H7 (cell line): ENCODE measurements around the gene VWA1. TPM values are rescaled to one million over a fixed set of nuclear protein-coding genes. Genes with fewer than 3 reads are reported as not detected.
A peak's percentile ranks its signal among the peaks of the same experiment; 100 is the strongest.
"Not testable (repeated sequence)": the region's sequence is repeated elsewhere in the genome, so short reads cannot be mapped to it uniquely, and the experiment has no call there.

Experiments used
- DNase-seq: peaks from one replicate; pipeline ENCODE4 v3.0.0; 2012
- H3K27me3 ChIP-seq: 2 replicates; pipeline ENCODE4 v1.6.0; 2011; ENCODE audit warnings: mild to moderate bottlenecking, low read length; ENCODE audit not compliant: control insufficient read depth, insufficient read depth
- H3K36me3 ChIP-seq: replicated peaks from 2 replicates; pipeline ENCODE4 v1.5.1; 2011; ENCODE audit warnings: low read length; ENCODE audit not compliant: control insufficient read depth, insufficient read depth
- H3K4me3 ChIP-seq: 2 replicates; pipeline ENCODE4 v1.5.1; 2011; ENCODE audit warnings: low read depth, mild to moderate bottlenecking, control low read depth, low read length, moderate library complexity; ENCODE audit not compliant: insufficient read depth
- total RNA-seq: library from RNA; depleted of rRNA; stranded (reverse); fragments of >200 nt; shearing (Covaris generic); gene quantifications from 2 replicates; pipeline ENCODE4 v1.2.3, GENCODE V29; 2014; rRNA removed

The VWA1 gene
- total RNA-seq, 1 experiment from 2014 or later = 37.1 TPM

- Histone ChIP-seq H3K27me3 (no peaks in the 10 kb centered on the region), H3K36me3 (peaks cover 3% of the 10 kb centered on the region), H3K4me3 (no peak overlapping the region)
- no peak for DNase-seq
Measured at GRCh38 chr1:1482856-1483255, 47.4 kb downstream of the VWA1 start.

- H3K4me3 ChIP-seq = no peak overlapping the region
- no peaks in the 10 kb centered on the region for H3K27me3 ChIP-seq
- H3K36me3 ChIP-seq = peaks cover 3% of the 10 kb centered on the region
- DNase-seq = no peak
Measured at GRCh38 chr1:1483714-1484113, 48.2 kb downstream of the VWA1 start.

GRCh38 chr1:1484976-1485750, 49.7 kb downstream of the VWA1 start:
- H3K36me3 ChIP-seq, H3K4me3 ChIP-seq, H3K27me3 ChIP-seq: not testable (repeated sequence)
- DNase-seq = peak; percentile 7

- not testable (repeated sequence) for H3K36me3 ChIP-seq, H3K27me3 ChIP-seq, H3K4me3 ChIP-seq
- peak; percentile 16 for DNase-seq
Measured at GRCh38 chr1:1485755-1486317, 50.3 kb downstream of the VWA1 start.

- DNase-seq = no peak
- Histone ChIP-seq H3K4me3 (no peak overlapping the region), H3K27me3 (no peaks in the 10 kb centered on the region), H3K36me3 (no peaks in the 10 kb centered on the region; the same call in none of the 2 replicates)
Measured at GRCh38 chr1:1487701-1488100, 52.2 kb downstream of the VWA1 start.

- Histone ChIP-seq H3K36me3 (no peaks in the 10 kb centered on the region; the same call in none of the 2 replicates), H3K27me3 (no peaks in the 10 kb centered on the region), H3K4me3 (no peak overlapping the region)
- DNase-seq = peak; percentile 7
Measured at GRCh38 chr1:1489231-1489630, 53.7 kb downstream of the VWA1 start.

GRCh38 chr1:1489861-1490260, 54.4 kb downstream of the VWA1 start:
- Histone ChIP-seq H3K36me3 (no peaks in the 10 kb centered on the region; the same call in none of the 2 replicates), H3K4me3 (no peak overlapping the region), H3K27me3 (no peaks in the 10 kb centered on the region)
- DNase-seq = no peak

- no peak for DNase-seq
- Histone ChIP-seq H3K4me3 (no peak overlapping the region), H3K27me3 (no peaks in the 10 kb centered on the region), H3K36me3 (no peaks in the 10 kb centered on the region; the same call in none of the 2 replicates)
Measured at GRCh38 chr1:1490633-1491230, 55.2 kb downstream of the VWA1 start.

GRCh38 chr1:1491601-1492000, 56.1 kb downstream of the VWA1 start:
- no peak overlapping the region for H3K4me3 ChIP-seq
- no peaks in the 10 kb centered on the region for H3K27me3 ChIP-seq
- DNase-seq = no peak
- no peaks in the 10 kb centered on the region; the same call in none of the 2 replicates for H3K36me3 ChIP-seq

Other genes starting within 250 kb of the VWA1 start
- gene TNFRSF18, start 229.1 kb upstream of the VWA1 start, total RNA-seq = not detected in 2 replicates
- gene TNFRSF4, start 221.5 kb upstream of the VWA1 start, total RNA-seq = 0.07 and 0.89 TPM in 2 replicates
- gene SDF4, start 203.7 kb upstream of the VWA1 start, total RNA-seq = 102 and 127 TPM in 2 replicates
- gene B3GALT6, start 203.5 kb upstream of the VWA1 start, total RNA-seq = 40.3 and 47.2 TPM in 2 replicates
- 3.6 and 6.3 TPM in 2 replicates for gene C1QTNF12, start 189.0 kb upstream of the VWA1 start, total RNA-seq
- 81.8 and 105 TPM in 2 replicates for gene UBE2J2, start 161.8 kb upstream of the VWA1 start, total RNA-seq
- gene SCNN1D, start 155.3 kb upstream of the VWA1 start, total RNA-seq = 4.0 and 10.2 TPM in 2 replicates
- gene ACAP3, start 127.8 kb upstream of the VWA1 start, total RNA-seq = 55.7 and 55.9 TPM in 2 replicates
- 93.5 and 98.6 TPM in 2 replicates for gene PUSL1, start 127.1 kb upstream of the VWA1 start, total RNA-seq
- 169 and 189 TPM in 2 replicates for gene INTS11, start 111.0 kb upstream of the VWA1 start, total RNA-seq
- 25.0 and 27.7 TPM in 2 replicates for gene CPTP, start 110.9 kb upstream of the VWA1 start, total RNA-seq
- gene TAS1R3, start 104.4 kb upstream of the VWA1 start, total RNA-seq = 0.14 TPM in 1 of 2 replicates, not detected in the other
- gene DVL1, start 86.3 kb upstream of the VWA1 start, total RNA-seq = 189 and 191 TPM in 2 replicates
- 54.2 and 80.1 TPM in 2 replicates for gene MXRA8, start 77.1 kb upstream of the VWA1 start, total RNA-seq
- 275 and 320 TPM in 2 replicates for gene AURKAIP1, start 60.5 kb upstream of the VWA1 start, total RNA-seq
- 147 and 200 TPM in 2 replicates for gene CCNL2, start 36.4 kb upstream of the VWA1 start, total RNA-seq
- gene MRPL20, start 28.4 kb upstream of the VWA1 start, total RNA-seq = 184 and 267 TPM in 2 replicates
- 0.67 TPM in 1 of 2 replicates, not detected in the other for gene ANKRD65, start 14.4 kb upstream of the VWA1 start, total RNA-seq
- 0.14 and 0.74 TPM in 2 replicates for gene ATAD3C, start 14.0 kb downstream of the VWA1 start, total RNA-seq
- 43.5 and 44.1 TPM in 2 replicates for gene ATAD3B, start 36.1 kb downstream of the VWA1 start, total RNA-seq
- gene ATAD3A, start 76.5 kb downstream of the VWA1 start, total RNA-seq = 105 and 113 TPM in 2 replicates
- gene TMEM240, start 104.9 kb downstream of the VWA1 start, total RNA-seq = 13.6 and 14.3 TPM in 2 replicates
- gene SSU72, start 139.2 kb downstream of the VWA1 start, total RNA-seq = 80.7 and 94.3 TPM in 2 replicates
- gene FNDC10, start 164.4 kb downstream of the VWA1 start, total RNA-seq = 25.6 and 32.7 TPM in 2 replicates
- gene MIB2, start 179.8 kb downstream of the VWA1 start, total RNA-seq = 45.7 and 89.0 TPM in 2 replicates
- 11.9 and 15.7 TPM in 2 replicates for gene MMP23B, start 196.5 kb downstream of the VWA1 start, total RNA-seq
- gene CDK11B, start 223.3 kb downstream of the VWA1 start, total RNA-seq = 12.0 and 16.8 TPM in 2 replicates